ENCODE data around the gene PTGER1. TPM values are rescaled to one million over a fixed set of nuclear protein-coding genes. Genes with fewer than 3 reads are reported as not detected.

Gene PTGER1
- total and polyA plus RNA-seq, 10 of the 15 experiments (the other 5 are each of a cell fraction or from before 2014, with no cell fraction given), result not detected

DNA sequence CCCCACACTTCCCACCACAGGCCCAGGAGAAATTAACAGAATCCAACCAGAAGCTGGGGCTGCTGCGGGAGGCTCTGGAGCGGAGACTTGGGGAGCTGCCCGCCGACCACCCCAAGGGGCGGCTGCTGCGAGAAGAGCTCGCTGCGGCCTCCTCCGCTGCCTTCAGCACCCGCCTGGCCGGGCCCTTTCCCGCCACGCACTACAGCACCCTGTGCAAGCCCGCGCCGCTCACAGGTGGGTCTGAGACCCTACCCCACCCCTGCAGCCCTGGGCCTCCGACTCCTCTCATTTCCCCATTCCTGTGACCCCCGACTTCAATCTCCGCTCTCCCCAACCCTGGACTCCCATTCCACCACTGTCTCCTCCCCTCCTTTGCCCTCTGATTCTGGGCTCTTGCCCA lies 24.3 kb downstream of the PTGER1 start:
- Histone ChIP-seq H3K9me3 (replicated peaks; ENCODE audit: control insufficient read depth, insufficient read depth, low read length) (no peaks in the 10 kb centered on the region; the same call in 2 of the 3 replicates), H3K4me1 (ENCODE audit: control insufficient read depth, insufficient read depth, low read length) (no peaks in the 10 kb centered on the region), H3K4me3 (no peak overlapping the region), H3K4me2 (ENCODE audit: control insufficient read depth, insufficient read depth) (no peak overlapping the region), H3K79me2 (ENCODE audit: control insufficient read depth, insufficient read depth, low read length) (no peaks in the 10 kb centered on the region), H3K36me3 (ENCODE audit: control insufficient read depth in 2 of 2, insufficient read depth in 2 of 2, low read length in 1 of 2) (peaks cover 24 to 30% of the 10 kb centered on the region in 2 experiments), H3K9ac (ENCODE audit: control insufficient read depth, insufficient read depth, low read length) (no peak overlapping the region), H2AFZ (ENCODE audit: control insufficient read depth, low read depth, low read length) (no peak overlapping the region), H3K27ac (ENCODE audit: control insufficient read depth, insufficient read depth) (no peak overlapping the region), H4K20me1 (ENCODE audit: control insufficient read depth, insufficient read depth) (no peaks in the 10 kb centered on the region; the same call in 1 of the 2 replicates), H3K27me3 (replicated peaks in 1 of 2; ENCODE audit: control insufficient read depth in 2 of 2, insufficient read depth in 2 of 2, low read length in 1 of 2) (no peaks in the 10 kb centered on the region)
- CTCF ChIA-PET, result no interaction called here
- no TSS peak for BruUV-seq (replicated peaks)
- RAD21 ChIA-PET (ENCODE audit: unreplicated experiment), result no interaction called here
- in situ Hi-C loops (cut with MboI), result no loop called here
- DNase-seq (ENCODE audit: low read depth, low spot score), result no peak
- FAIRE-seq, result no peak
- TF ChIP-seq KAT2A (conservative IDR thresholded peaks at IDR 0.05; ENCODE audit: control insufficient read depth, low read depth, low read length) (no peak), ESRRA (IDR thresholded peaks at IDR 0.05; ENCODE audit: low read length) (no peak), RUNX3 (IDR thresholded peaks at IDR 0.05; ENCODE audit: low read length) (no peak), GABPA (IDR thresholded peaks at IDR 0.05; ENCODE audit: low read depth) (no peak), NFYA (IDR thresholded peaks at IDR 0.05; ENCODE audit: borderline replicate concordance, low read depth, low read length) (no peak), YY1 (IDR thresholded peaks at IDR 0.05; ENCODE audit: low read depth, low read length) (no peak), IKZF1 (conservative IDR thresholded peaks at IDR 0.05) (no peak), RAD51 (IDR thresholded peaks at IDR 0.05) (no peak)
- TF ChIP-seq, protein P1, sequence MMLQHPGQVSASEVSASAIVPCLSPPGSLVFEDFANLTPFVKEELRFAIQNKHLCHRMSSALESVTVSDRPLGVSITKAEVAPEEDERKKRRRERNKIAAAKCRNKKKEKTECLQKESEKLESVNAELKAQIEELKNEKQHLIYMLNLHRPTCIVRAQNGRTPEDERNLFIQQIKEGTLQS (IDR thresholded peaks at IDR 0.05; ENCODE audit: borderline replicate concordance, extremely low read depth, low read depth, low read length), result no peak
- POLR2A ChIA-PET, result no interaction called here
- intact Hi-C loops (cut with micrococcal nuclease; ENCODE audit: unreplicated experiment), result no loop called here
- SMC1A ChIA-PET (ENCODE audit: uncharacterized antibody, unreplicated experiment), result no interaction called here
- no peak for ATAC-seq
- WGBS (ENCODE audit: insufficient coverage, insufficient replicate concordance, low lambda C conversion rate, missing lambda C conversion rate), result 98% methylated on average over 11 of the region's 19 CpGs

Measured in GM12878 (cell line).